Mucosa of descending colon (tissue), 3 donors: ENCODE results near the gene KPNA4. TPM values are rescaled to one million over a fixed set of nuclear protein-coding genes. Genes with fewer than 3 reads are reported as not detected.

Source experiments
- ATAC-seq: fragments of 200-7000 bp; cut with Tn5 transposase; one replicate; pipeline ENCODE4 v1.9.1; 2020; ENCODE audit warnings: mild to moderate bottlenecking, moderate library complexity
- DNase-seq, 3 donors: peaks; one replicate each; pipeline ENCODE4 v3.0.0-alpha.2; 2020
- H3K36me3 ChIP-seq: fragments of 200-600 bp; one replicate; pipeline ENCODE4 v1.8.0; 2021; ENCODE audit warnings: low read depth, mild to moderate bottlenecking
- H3K4me1 ChIP-seq: fragments of 200-600 bp; one replicate; pipeline ENCODE4 v1.8.0; 2021; ENCODE audit warnings: low read depth, mild to moderate bottlenecking
- H3K4me3 ChIP-seq: fragments of 200-600 bp; one replicate; pipeline ENCODE4 v1.8.0; 2021; ENCODE audit warnings: mild to moderate bottlenecking
- H3K9me3 ChIP-seq: fragments of 200-600 bp; one replicate; pipeline ENCODE4 v1.8.0; 2021; ENCODE audit warnings: mild to moderate bottlenecking
- intact Hi-C, 2 donors: fragments of 100-400 bp; cut with DNase I in 1 of 2; cut with micrococcal nuclease in 1 of 2; formaldehyde crosslinking; loops; one replicate each; pipeline versions ENCODE4 v1.11.0 to v1.11.1; 2022; cut with DNase I, micrococcal nuclease
- total RNA-seq, 3 donors: library from RNA; stranded (reverse); fragmentation: NEBNext Ultra II Directional in 2 of 3; extraction: Animal tissue kit (Norgen Biotek cat#: 25700) in 2 of 3; gene quantifications; one replicate each; pipeline versions ENCODE4 v1.2.1 to v1.2.4, GENCODE V29; 2021 to 2023
- TF ChIP-seq, protein P1 (sequence below): fragments of 200-600 bp; IDR thresholded peaks from one replicate; pipeline ENCODE4 v1.8.0; 2022; ENCODE audit warnings: antibody characterized with exemption, mild to moderate bottlenecking
- donor health status: DM: no; HTN: no; CAD: no; lungs with moderate emphysema.
- donor health status: DM: no; HTN: no; CAD: no.
- donor health status: DM: no; HTN: yes; CAD: no.

KPNA4 gene
- total RNA-seq, 3 donors from 2014 or later: 46.2 to 91.0 (median 48.1) TPM

DNA sequence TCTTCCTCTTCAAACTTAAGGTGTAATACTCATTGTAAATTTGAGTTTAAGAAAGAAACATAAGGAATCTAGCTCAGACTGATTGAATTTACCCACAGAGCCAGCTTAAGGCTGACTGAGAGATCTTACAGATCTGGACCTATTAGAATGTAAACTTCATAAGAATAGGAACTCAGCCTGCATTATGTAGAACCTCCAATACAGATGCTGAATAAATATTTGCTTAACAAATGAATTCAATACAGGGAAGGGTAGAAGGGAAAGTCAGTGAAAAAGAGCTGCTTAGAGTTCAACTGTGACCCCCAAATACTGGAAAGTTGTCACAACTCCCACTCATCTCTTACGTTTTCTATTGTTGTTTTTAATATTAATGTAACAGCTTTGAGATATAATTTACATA, 11.5 kb downstream of the KPNA4 start:
- Histone ChIP-seq H3K4me3 (no peak overlapping the region), H3K36me3 (no peaks in the 10 kb centered on the region), H3K9me3 (no peaks in the 10 kb centered on the region), H3K4me1 (no peaks in the 10 kb centered on the region)
- intact Hi-C loops: no loop called here
- TF ChIP-seq, protein P1, sequence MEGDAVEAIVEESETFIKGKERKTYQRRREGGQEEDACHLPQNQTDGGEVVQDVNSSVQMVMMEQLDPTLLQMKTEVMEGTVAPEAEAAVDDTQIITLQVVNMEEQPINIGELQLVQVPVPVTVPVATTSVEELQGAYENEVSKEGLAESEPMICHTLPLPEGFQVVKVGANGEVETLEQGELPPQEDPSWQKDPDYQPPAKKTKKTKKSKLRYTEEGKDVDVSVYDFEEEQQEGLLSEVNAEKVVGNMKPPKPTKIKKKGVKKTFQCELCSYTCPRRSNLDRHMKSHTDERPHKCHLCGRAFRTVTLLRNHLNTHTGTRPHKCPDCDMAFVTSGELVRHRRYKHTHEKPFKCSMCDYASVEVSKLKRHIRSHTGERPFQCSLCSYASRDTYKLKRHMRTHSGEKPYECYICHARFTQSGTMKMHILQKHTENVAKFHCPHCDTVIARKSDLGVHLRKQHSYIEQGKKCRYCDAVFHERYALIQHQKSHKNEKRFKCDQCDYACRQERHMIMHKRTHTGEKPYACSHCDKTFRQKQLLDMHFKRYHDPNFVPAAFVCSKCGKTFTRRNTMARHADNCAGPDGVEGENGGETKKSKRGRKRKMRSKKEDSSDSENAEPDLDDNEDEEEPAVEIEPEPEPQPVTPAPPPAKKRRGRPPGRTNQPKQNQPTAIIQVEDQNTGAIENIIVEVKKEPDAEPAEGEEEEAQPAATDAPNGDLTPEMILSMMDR: no peak
- ATAC-seq: no peak
- DNase-seq: no peak

GRCh38 chr3:160546727-160547126, 18.6 kb downstream of the KPNA4 start:
- Histone ChIP-seq H3K4me1 (no peaks in the 10 kb centered on the region), H3K36me3 (no peaks in the 10 kb centered on the region), H3K4me3 (no peak overlapping the region), H3K9me3 (no peaks in the 10 kb centered on the region)
- no peak for ATAC-seq
- TF ChIP-seq, protein P1: no peak
- no peak for DNase-seq
- intact Hi-C loops: no loop called here

DNA sequence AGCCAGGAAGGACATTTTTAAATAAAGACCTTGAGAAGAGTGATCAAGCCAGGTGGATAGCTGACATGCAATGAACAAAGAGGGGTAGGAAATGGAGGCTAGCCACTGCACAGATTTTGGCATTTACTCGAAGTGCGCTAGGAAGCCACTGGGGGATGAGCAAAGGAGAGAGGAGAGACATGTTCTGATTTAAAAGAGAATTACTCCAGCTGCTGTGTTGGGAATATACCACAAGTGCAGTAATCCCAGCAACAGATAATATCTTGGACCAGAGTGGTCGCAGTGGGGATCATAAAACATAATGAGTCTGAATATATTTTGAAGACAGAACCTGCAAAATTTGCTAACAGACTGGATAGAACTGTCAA, 19.9 kb downstream of the KPNA4 start:
- Histone ChIP-seq H3K9me3 (no peaks in the 10 kb centered on the region), H3K4me3 (no peak overlapping the region), H3K4me1 (no peaks in the 10 kb centered on the region), H3K36me3 (no peaks in the 10 kb centered on the region)
- TF ChIP-seq, protein P1: no peak
- no peak for ATAC-seq
- intact Hi-C loops: no loop called here
- no peak for DNase-seq

DNA sequence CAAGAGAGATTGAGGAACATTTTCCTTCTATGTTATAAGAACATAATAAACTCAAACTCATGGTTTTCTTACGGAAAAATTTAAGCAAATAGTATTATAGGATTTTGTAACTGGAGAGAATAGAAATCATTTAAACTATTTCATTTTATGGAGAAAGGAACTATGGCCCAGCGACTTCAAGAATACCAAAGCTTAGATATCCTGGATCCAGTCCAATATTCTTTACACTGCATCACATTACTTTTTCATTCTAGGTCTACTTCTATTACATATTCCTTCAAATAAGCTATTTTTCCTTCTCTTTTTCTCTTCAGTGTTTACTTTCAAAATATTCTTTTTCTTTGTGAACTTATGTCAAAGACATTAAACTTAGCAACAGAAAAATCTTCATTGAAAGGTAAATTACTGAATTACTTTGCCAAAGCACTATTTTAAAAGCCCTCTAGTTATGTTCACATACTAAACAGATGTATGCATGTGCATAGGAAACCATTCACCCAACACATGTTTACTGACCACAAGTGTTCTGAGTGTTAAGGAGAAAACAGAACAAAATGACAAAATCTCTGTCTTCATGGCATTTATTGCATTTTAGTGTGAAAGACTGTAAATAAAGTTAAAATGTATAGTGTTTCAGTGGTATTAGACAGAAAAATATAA, 20.4 kb downstream of the KPNA4 start:
- H3K4me3 ChIP-seq: no peak overlapping the region
- no peak for DNase-seq
- no peak for ATAC-seq
- H3K4me1 ChIP-seq: no peaks in the 10 kb centered on the region
- TF ChIP-seq, protein P1: no peak
- H3K36me3 ChIP-seq: no peaks in the 10 kb centered on the region
- H3K9me3 ChIP-seq: no peaks in the 10 kb centered on the region
- intact Hi-C loops: no loop called here

GRCh38 chr3:160540551-160540950, 24.8 kb downstream of the KPNA4 start:
- intact Hi-C loops: no loop called here

More at GRCh38 chr3:160540551-160540950, 24.8 kb downstream of the KPNA4 start:
- no peaks in the 10 kb centered on the region for H3K4me1 ChIP-seq
- TF ChIP-seq, protein P1: no peak
- no peak for DNase-seq
- ATAC-seq: no peak
- no peaks in the 10 kb centered on the region for H3K36me3 ChIP-seq
- H3K9me3 ChIP-seq: no peaks in the 10 kb centered on the region
- H3K4me3 ChIP-seq: no peak overlapping the region
